Activated CD4-positive, alpha-beta memory T cell treated with anti-CD3 and anti-CD28 coated beads for 36 hours (primary cell): ENCODE results near the gene HLA-A. TPM values are rescaled to one million over a fixed set of nuclear protein-coding genes. Genes with fewer than 3 reads are reported as not detected.
"Not testable (repeated sequence)": the region's sequence is repeated elsewhere in the genome, so short reads cannot be mapped to it uniquely, and the experiment has no call there.

ENCODE experiments used
- CTCF ChIA-PET: fragments of 350-600 bp; sonication (Branson Sonifier 250); formaldehyde crosslinking; loops from one replicate; lab custom pipeline; 2021; ENCODE audit warnings: antibody characterized with exemption, inconsistent platforms; lab: Charles Lee
- POLR2A ChIA-PET: fragments of 350-600 bp; sonication (Branson Sonifier 250); formaldehyde crosslinking; loops from one replicate; lab custom pipeline; 2021; ENCODE audit warnings: antibody characterized with exemption; lab: Charles Lee
- DNase-seq: peaks from one replicate; pipeline ENCODE4 v3.0.0-alpha.2; 2020
- H3K27ac Mint-ChIP-seq: one replicate; pipeline ENCODE4 v1.8.0; 2021; ENCODE audit warnings: mixed read lengths
- H3K27me3 Mint-ChIP-seq: one replicate; pipeline ENCODE4 v1.8.0; 2021; ENCODE audit warnings: mixed read lengths
- H3K36me3 Mint-ChIP-seq: one replicate; pipeline ENCODE4 v1.8.0; 2021; ENCODE audit warnings: mixed read lengths
- H3K4me1 Mint-ChIP-seq: one replicate; pipeline ENCODE4 v1.8.0; 2021; ENCODE audit warnings: low read depth, mixed read lengths
- H3K4me3 Mint-ChIP-seq: one replicate; pipeline ENCODE4 v1.8.0; 2021; ENCODE audit warnings: mild to moderate bottlenecking, mixed read lengths
- H3K9me3 Mint-ChIP-seq: one replicate; pipeline ENCODE4 v1.8.0; 2021; ENCODE audit warnings: mixed read lengths
- intact Hi-C: fragments of 100-400 bp; cut with micrococcal nuclease; formaldehyde crosslinking; loops from one replicate; pipeline ENCODE4 v1.15.1; 2023
- total RNA-seq, 2 experiments: library from RNA; stranded (reverse); gene quantifications; one replicate each; pipeline ENCODE4 v1.2.3, GENCODE V29; 2021

The HLA-A gene
- total RNA-seq, 2 experiments from 2014 or later, result 1,413 to 1,470 TPM

DNA sequence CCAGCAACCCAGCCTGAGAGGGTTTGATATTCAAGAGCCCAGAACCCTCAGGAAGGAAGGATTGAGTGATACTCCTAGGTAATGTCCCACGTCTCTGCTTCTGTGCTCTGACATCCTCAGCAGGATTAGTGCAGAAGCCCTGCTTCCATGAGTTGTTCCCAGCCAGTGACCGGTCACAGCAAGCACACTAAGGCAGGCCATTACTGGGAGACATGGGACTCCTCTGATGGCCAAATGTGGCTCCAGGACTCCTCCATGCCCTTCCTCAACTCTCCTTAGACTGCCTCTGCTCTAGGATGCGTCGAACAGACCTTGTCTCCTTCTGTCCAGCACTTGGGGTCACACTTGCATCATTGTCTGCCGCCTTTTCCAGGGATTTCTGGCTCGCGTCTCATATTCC lies 7.6 kb downstream of the HLA-A start:
- CTCF ChIA-PET, result no interaction called here
- Mint-ChIP-seq H3K4me1 (peaks cover 29% of the 10 kb centered on the region), H3K27ac (no peak overlapping the region), H3K4me3 (no peak overlapping the region), H3K27me3 (no peaks in the 10 kb centered on the region), H3K9me3 (no peaks in the 10 kb centered on the region), H3K36me3 (peaks cover 41% of the 10 kb centered on the region)
- DNase-seq, result no peak
- intact Hi-C loops, result loop anchor here (2.0 kb wide), 1 partner anchor 157 kb away; no protein-coding TSS in a partner anchor
- POLR2A ChIA-PET, result no interaction called here

- ChIA-PET CTCF (no interaction called here), POLR2A (no interaction called here)
- Mint-ChIP-seq H3K27me3 (no peaks in the 10 kb centered on the region), H3K9me3 (no peaks in the 10 kb centered on the region), H3K36me3 (peaks cover 21% of the 10 kb centered on the region), H3K4me3 (no peak overlapping the region), H3K27ac (no peak overlapping the region), H3K4me1 (peaks cover 10% of the 10 kb centered on the region)
- no peak for DNase-seq
- intact Hi-C loops, result no loop called here
Observed at GRCh38 chr6:29951882-29952281, 9.6 kb downstream of the HLA-A start.

DNA sequence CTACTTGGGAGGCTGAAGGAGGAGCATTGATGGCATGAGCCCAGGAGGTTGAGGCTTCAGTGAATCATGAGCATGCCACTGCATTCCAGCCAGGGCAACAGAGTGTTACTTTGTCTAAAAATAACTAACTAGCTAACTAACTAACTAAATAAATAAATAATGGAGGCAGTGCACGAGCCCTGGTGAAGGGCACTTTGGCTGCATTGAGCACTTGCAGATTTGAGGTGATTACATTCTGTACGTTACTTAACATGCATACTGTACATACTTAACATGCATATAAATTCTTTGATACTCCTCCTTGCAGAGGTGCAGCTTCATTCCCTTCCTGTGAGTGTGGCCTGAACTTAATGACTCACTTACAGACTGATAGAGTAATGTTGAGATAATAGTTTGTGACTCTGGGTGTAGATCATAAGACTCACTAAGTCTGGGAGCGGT lies 10.7 kb downstream of the HLA-A start:
- no peaks in the 10 kb centered on the region for H3K9me3 Mint-ChIP-seq
- H3K4me1 Mint-ChIP-seq, result peaks cover 10% of the 10 kb centered on the region
- intact Hi-C loops, result no loop called here
- peaks cover 17% of the 10 kb centered on the region for H3K36me3 Mint-ChIP-seq
- CTCF ChIA-PET, result interaction anchor here (1.3 kb wide), 1 partner anchor 9 kb away, joined by 3 read pairs; no protein-coding TSS in a partner anchor
- POLR2A ChIA-PET, result no interaction called here
- no peak overlapping the region for H3K4me3 Mint-ChIP-seq
- H3K27me3 Mint-ChIP-seq, result no peaks in the 10 kb centered on the region
- H3K27ac Mint-ChIP-seq, result no peak overlapping the region
- no peak for DNase-seq

- ChIA-PET CTCF (no interaction called here), POLR2A (no interaction called here)
- no peak overlapping the region for H3K4me3 Mint-ChIP-seq
- H3K36me3 Mint-ChIP-seq, result peaks cover 10% of the 10 kb centered on the region
- no peaks in the 10 kb centered on the region for H3K9me3 Mint-ChIP-seq
- no peak overlapping the region for H3K27ac Mint-ChIP-seq
- DNase-seq, result no peak
- H3K27me3 Mint-ChIP-seq, result no peaks in the 10 kb centered on the region
- peaks cover 10% of the 10 kb centered on the region for H3K4me1 Mint-ChIP-seq
- intact Hi-C loops, result no loop called here
Observed at GRCh38 chr6:29953686-29954085, 11.4 kb downstream of the HLA-A start.

DNA sequence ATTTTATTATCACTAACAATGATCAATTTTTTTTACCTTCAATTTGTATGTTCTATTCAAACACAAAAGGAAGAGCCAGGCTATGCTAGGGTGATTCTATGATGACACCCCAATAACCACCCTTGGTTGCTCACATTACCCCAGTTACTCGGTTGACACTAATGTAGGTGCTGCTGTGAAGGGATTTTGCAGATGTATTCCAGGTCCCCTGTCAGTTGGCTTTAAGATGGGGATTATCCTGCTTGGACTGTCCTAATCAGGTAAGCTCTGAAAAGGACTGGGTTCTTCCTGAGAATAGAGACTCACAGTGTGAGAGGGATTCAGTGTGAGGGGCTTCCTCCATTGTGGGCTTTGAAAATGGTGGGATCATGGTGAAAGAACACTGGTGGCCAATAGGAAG lies 11.9 kb downstream of the HLA-A start:
- Mint-ChIP-seq H3K4me1 (peaks cover 7% of the 10 kb centered on the region), H3K27ac (no peak overlapping the region), H3K27me3 (no peaks in the 10 kb centered on the region), H3K4me3 (no peak overlapping the region), H3K36me3 (peaks cover 6% of the 10 kb centered on the region), H3K9me3 (no peaks in the 10 kb centered on the region)
- intact Hi-C loops, result no loop called here
- CTCF ChIA-PET, result interaction anchor here (0.8 kb wide), 1 partner anchor 157 kb away, joined by 3 read pairs; no protein-coding TSS in a partner anchor
- POLR2A ChIA-PET, result no interaction called here
- DNase-seq, result no peak

DNA sequence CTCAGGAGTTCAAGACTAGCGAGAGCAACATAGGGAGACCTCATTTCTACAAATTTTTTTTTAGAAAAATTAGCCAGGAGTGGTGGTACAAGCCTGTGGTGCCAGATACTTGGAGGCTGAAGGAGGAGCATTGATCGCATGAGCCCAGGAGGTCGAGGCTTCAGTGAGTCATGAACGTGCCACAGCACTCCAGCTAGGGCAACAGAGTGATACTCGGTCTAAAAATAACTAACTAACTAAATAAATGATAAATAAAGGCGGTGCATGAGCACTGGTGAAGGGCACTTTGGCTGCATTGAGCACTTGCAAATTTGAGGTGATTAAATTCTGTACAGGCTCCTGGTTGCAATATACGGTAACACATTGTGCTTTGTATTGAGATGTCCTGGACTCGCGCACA lies 13.5 kb downstream of the HLA-A start:
- no peaks in the 10 kb centered on the region for H3K36me3 Mint-ChIP-seq
- CTCF ChIA-PET, result no interaction called here
- DNase-seq, result no peak
- no peaks in the 10 kb centered on the region for H3K27me3 Mint-ChIP-seq
- no peak overlapping the region for H3K27ac Mint-ChIP-seq
- peaks cover 6% of the 10 kb centered on the region for H3K4me1 Mint-ChIP-seq
- no peaks in the 10 kb centered on the region for H3K9me3 Mint-ChIP-seq
- POLR2A ChIA-PET, result no interaction called here
- intact Hi-C loops, result no loop called here
- H3K4me3 Mint-ChIP-seq, result no peak overlapping the region

DNA sequence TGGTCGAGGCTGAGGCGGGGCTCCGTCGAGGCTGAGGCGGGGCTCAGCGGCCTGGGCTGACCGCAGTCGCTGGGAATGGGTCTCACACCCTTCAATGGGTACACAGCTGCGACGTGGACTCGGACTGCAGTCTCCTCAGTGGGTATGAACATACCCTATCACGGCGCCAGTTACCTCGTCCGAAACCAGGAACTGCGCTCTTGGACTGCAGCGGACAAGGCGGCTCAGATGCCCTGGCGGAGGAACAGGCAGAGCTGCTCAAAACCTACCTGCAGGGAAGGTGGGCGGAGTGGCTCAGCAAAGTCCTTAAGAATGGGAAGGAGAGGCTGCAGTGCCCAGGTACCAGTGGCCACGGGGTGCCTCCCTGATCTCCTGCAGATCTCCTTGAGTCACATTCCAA lies 14.2 kb downstream of the HLA-A start:
- Mint-ChIP-seq H3K36me3 (no peaks in the 10 kb centered on the region), H3K9me3 (no peaks in the 10 kb centered on the region), H3K27ac (no peak overlapping the region), H3K27me3 (no peaks in the 10 kb centered on the region), H3K4me3 (no peak overlapping the region), H3K4me1 (peaks cover 4% of the 10 kb centered on the region)
- ChIA-PET POLR2A (no interaction called here), CTCF (no interaction called here)
- no peak for DNase-seq
- intact Hi-C loops, result no loop called here

- intact Hi-C loops, result no loop called here
- Mint-ChIP-seq H3K9me3 (no peaks in the 10 kb centered on the region), H3K27ac (no peak overlapping the region), H3K4me1 (peaks cover 10% of the 10 kb centered on the region), H3K4me3 (no peak overlapping the region), H3K27me3 (no peaks in the 10 kb centered on the region), H3K36me3 (no peaks in the 10 kb centered on the region)
- POLR2A ChIA-PET, result no interaction called here
- no peak for DNase-seq
- CTCF ChIA-PET, result no interaction called here
Observed at GRCh38 chr6:29958046-29958445, 15.7 kb downstream of the HLA-A start.

DNA sequence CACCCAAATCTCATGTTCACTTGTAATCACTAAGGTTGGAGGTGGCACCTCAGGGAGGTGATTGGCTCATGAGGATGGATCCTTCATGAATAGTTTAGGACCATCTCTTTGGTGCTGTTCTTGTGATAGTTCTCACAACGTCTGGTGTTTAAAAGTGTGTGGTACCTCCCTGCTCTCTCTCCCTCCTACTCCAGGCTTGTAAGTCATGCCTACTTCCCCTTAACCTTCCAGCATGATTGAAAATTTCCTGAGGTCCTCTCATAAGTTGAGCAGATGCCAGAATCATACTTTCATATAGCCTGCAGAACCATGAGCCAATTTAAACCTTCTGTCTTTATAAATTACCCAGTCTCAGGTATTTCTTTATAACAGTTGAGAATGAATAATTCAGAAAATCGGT lies 16.6 kb downstream of the HLA-A start:
- ChIA-PET CTCF (no interaction called here), POLR2A (no interaction called here)
- H3K36me3 Mint-ChIP-seq, result no peaks in the 10 kb centered on the region
- H3K27ac Mint-ChIP-seq, result no peak overlapping the region
- no peak for DNase-seq
- no peaks in the 10 kb centered on the region for H3K9me3 Mint-ChIP-seq
- intact Hi-C loops, result no loop called here
- no peak overlapping the region for H3K4me3 Mint-ChIP-seq
- H3K4me1 Mint-ChIP-seq, result peaks cover 17% of the 10 kb centered on the region
- H3K27me3 Mint-ChIP-seq, result no peaks in the 10 kb centered on the region

- Mint-ChIP-seq H3K9me3 (no peaks in the 10 kb centered on the region), H3K36me3 (no peaks in the 10 kb centered on the region), H3K4me3 (no peak overlapping the region), H3K27ac (no peak overlapping the region), H3K4me1 (peaks cover 22% of the 10 kb centered on the region), H3K27me3 (no peaks in the 10 kb centered on the region)
- no peak for DNase-seq
- intact Hi-C loops, result no loop called here
- ChIA-PET POLR2A (no interaction called here), CTCF (no interaction called here)
Observed at GRCh38 chr6:29959467-29959866, 17.1 kb downstream of the HLA-A start.

- no peak overlapping the region for H3K27ac Mint-ChIP-seq
- ChIA-PET CTCF (interaction anchor here (0.6 kb wide), 1 partner anchor 9 kb away, joined by 3 read pairs; no protein-coding TSS in a partner anchor), POLR2A (no interaction called here)
- H3K4me1 Mint-ChIP-seq, result peaks cover 43% of the 10 kb centered on the region
- H3K9me3 Mint-ChIP-seq, result no peaks in the 10 kb centered on the region
- intact Hi-C loops, result no loop called here
- no peaks in the 10 kb centered on the region for H3K36me3 Mint-ChIP-seq
- no peak overlapping the region for H3K4me3 Mint-ChIP-seq
- H3K27me3 Mint-ChIP-seq, result no peaks in the 10 kb centered on the region
- no peak for DNase-seq
Observed at GRCh38 chr6:29961966-29962365, 19.6 kb downstream of the HLA-A start.

- POLR2A ChIA-PET, DNase-seq, H3K9me3 Mint-ChIP-seq, H3K4me3 Mint-ChIP-seq, H3K36me3 Mint-ChIP-seq, H3K27me3 Mint-ChIP-seq, H3K27ac Mint-ChIP-seq: not testable (repeated sequence)
- H3K4me1 Mint-ChIP-seq, result peaks cover 47% of the 10 kb centered on the region
- CTCF ChIA-PET, result interaction anchor here (1.3 to 5.1 kb wide), 3 partner anchors 13 to 314 kb away, joined by 6 to 45 read pairs (median 20); no protein-coding TSS in a partner anchor
- intact Hi-C loops, result loop anchor here (1.0 kb wide), 1 partner anchor 16 kb away; no protein-coding TSS in a partner anchor
Observed at GRCh38 chr6:29963697-29964096, 21.4 kb downstream of the HLA-A start.

- peaks cover 44% of the 10 kb centered on the region for H3K4me1 Mint-ChIP-seq
- ChIA-PET CTCF (interaction anchor here (0.8 to 5.1 kb wide), 7 partner anchors 12 to 314 kb away, joined by 3 to 45 read pairs (median 4); no protein-coding TSS in a partner anchor), POLR2A (interaction anchor here (0.9 to 2.3 kb wide), 4 partner anchors 11 to 23 kb away, joined by 4 to 14 read pairs (median 7); no protein-coding TSS in a partner anchor)
- H3K27ac Mint-ChIP-seq, result peak overlapping the region; percentile 95
- H3K4me3 Mint-ChIP-seq, result peak overlapping the region; percentile 82
- no peaks in the 10 kb centered on the region for H3K9me3 Mint-ChIP-seq
- DNase-seq, result no peak
- no peaks in the 10 kb centered on the region for H3K27me3 Mint-ChIP-seq
- no peaks in the 10 kb centered on the region for H3K36me3 Mint-ChIP-seq
- intact Hi-C loops, result loop anchor here (1.0 kb wide), 1 partner anchor 17 kb away; no protein-coding TSS in a partner anchor
Observed at GRCh38 chr6:29964518-29964886, 22.2 kb downstream of the HLA-A start.
